ENCODE data around the gene ASPSCR1.
"Not testable (repeated sequence)": the region's sequence is repeated elsewhere in the genome, so short reads cannot be mapped to it uniquely, and the experiment has no call there.

ASPSCR1 gene

GRCh38 chr17:81941484-81942166 lies 35.8 kb upstream of the ASPSCR1 start:
- in situ Hi-C loops (cut with MboI; ENCODE audit: low sequenced_read_pairs), result no loop called here

GRCh38 chr17:81942167-81942553 lies 35.3 kb upstream of the ASPSCR1 start:
- in situ Hi-C loops (cut with MboI; ENCODE audit: low sequenced_read_pairs), result no loop called here

GRCh38 chr17:81944858-81945257 lies 32.6 kb upstream of the ASPSCR1 start:
- in situ Hi-C loops (cut with MboI; ENCODE audit: low sequenced_read_pairs), result no loop called here

DNA sequence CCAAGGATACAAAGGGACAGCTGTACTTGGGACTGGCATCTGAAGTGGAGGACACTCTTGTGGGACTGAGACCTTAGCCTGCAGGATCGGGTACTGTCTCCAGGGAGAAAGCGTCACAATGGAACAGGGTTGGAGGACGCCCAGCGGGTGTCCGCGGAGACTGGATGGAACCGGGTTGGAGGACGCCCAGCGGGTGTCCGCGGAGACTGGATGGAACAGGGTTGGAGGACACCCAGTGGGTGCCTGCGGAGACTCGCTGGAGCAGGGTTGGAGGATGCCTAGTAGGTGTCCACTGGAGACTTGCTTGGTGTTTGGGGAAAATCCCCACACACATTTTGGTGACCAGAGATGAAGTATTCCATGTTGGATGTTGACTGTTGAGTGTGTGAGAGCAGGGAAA lies 30.2 kb upstream of the ASPSCR1 start, which contains the start of gene MYADML2:
Gene MYADML2 (minus strand): TSS at position 45 of the 400 bp plus-strand sequence. CDS start 5,492 bp downstream, outside the sequence.
- in situ Hi-C loops (cut with MboI; ENCODE audit: low sequenced_read_pairs), result no loop called here

GRCh38 chr17:81948635-81949378 lies 28.6 kb upstream of the ASPSCR1 start:
- in situ Hi-C loops (cut with MboI; ENCODE audit: low sequenced_read_pairs), result no loop called here

DNA sequence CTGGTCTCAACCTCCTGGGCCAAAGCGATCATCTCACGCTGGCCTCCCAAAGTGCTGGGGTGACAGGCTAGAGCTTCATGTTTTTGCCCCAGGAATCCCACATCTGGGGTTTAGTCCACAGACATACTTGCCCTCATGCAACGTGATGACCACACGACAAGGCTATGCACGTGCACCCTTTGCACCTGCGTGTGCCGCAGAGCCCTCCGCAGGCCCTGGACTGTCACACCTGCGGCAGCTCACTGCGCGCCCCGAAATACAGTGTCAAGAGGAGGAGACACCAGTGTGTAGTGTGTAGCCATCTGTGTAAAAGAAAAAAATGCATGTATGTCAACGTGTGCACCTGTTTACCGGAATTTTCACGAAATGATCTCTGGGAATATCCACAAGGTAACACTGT lies 26.9 kb upstream of the ASPSCR1 start:
- in situ Hi-C loops (cut with MboI; ENCODE audit: low sequenced_read_pairs), result no loop called here

- in situ Hi-C loops (cut with MboI; ENCODE audit: low sequenced_read_pairs), result no loop called here
Observed at GRCh38 chr17:81951785-81952684, 25.4 kb upstream of the ASPSCR1 start.

- in situ Hi-C loops (cut with MboI; ENCODE audit: low sequenced_read_pairs), result no loop called here
Observed at GRCh38 chr17:81952792-81953228, 24.6 kb upstream of the ASPSCR1 start.

DNA sequence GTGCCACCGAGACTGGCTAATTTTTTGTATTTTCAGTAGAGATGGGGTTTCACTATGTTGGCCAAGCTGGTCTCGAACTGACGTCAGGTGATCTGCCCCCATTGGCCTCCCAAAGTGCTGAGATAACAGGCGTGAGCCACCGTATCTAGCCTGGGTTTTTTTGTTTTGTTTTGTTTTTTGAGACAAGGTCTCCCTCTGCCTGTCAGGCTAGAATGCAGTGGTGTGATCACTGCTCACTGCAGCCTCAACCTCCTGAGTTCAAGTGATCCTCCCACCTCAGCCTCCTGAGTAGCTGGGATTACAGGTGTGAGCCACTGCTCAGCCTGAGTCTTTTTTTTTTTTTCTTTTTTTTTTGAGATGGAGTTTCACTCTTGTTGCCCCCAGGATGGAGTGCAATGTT lies 24.0 kb upstream of the ASPSCR1 start:
- in situ Hi-C loops (cut with MboI; ENCODE audit: low sequenced_read_pairs), result not testable (repeated sequence)

- in situ Hi-C loops (cut with MboI; ENCODE audit: low sequenced_read_pairs), result no loop called here
Observed at GRCh38 chr17:81954131-81955057, 23.0 kb upstream of the ASPSCR1 start.

DNA sequence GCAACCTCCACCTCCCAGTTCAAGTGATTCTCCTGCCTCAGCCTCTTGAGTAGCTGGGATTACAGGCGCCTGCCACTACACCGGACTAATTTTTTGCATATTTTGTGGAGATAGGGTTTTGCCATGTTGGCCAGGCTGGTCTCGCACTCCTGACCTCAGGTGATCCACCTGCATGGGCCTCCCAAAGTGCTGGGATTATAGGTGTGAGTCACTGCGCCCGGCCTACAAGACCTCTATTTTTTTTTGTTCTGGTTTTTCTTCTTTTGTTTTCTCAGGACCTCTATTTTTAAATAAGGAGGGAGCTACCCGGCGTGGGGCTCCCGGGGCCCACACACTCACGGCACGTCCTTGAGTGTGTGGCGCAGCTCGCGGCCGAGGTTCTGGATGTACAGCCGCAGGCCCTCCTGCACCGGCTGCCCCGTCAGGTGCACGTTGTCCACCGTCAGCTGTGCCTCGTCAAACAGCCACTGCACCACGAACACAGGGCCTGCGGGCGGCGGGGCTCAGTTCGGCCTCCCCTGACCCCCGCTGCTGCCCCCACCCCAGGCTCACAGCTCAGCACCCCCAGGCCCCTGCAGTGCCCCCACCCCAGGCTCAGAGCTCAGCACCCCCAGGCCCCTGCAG lies 22.3 kb upstream of the ASPSCR1 start:
- in situ Hi-C loops (cut with MboI; ENCODE audit: low sequenced_read_pairs), result no loop called here

GRCh38 chr17:81955756-81956544 lies 21.5 kb upstream of the ASPSCR1 start:
- in situ Hi-C loops (cut with MboI; ENCODE audit: low sequenced_read_pairs), result no loop called here

- in situ Hi-C loops (cut with MboI; ENCODE audit: low sequenced_read_pairs), result no loop called here
Observed at GRCh38 chr17:81956607-81957589, 20.5 kb upstream of the ASPSCR1 start.

DNA sequence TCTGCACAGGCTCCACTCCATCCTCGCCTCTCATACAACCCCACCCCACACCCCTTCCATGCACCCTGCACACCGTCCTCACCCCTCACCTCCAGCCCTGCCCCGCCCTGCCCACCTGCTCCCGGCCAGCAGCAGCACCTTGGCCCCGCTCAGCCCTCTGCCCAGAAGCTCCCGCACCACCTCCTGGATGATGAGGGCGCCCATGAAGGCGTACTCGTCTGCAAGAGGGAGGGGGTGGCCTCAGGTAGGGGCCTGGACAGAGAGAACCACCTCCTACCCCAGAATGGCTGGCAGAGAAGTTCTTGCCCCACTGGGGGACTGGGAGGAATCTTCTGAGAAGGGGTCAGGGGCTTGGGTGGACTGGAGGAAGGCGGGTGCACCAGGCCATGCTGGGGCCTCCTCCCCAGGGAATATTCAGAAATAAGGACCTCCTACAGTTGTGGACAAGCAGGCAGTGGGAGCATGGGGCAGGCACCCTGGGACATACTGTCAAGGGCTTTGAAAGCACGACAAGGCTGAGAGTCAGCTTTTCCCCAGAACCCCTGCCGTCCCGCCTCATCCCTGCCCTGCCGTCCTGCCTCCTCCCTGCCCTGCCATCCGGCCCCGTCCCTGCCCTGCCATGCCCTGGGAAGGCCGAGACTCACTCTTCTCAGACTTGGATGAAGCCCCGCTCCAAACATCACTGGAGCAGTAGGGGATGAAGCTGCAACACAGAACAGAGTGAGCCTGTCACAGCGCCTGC lies 19.6 kb upstream of the ASPSCR1 start:
- in situ Hi-C loops (cut with MboI; ENCODE audit: low sequenced_read_pairs), result no loop called here

DNA sequence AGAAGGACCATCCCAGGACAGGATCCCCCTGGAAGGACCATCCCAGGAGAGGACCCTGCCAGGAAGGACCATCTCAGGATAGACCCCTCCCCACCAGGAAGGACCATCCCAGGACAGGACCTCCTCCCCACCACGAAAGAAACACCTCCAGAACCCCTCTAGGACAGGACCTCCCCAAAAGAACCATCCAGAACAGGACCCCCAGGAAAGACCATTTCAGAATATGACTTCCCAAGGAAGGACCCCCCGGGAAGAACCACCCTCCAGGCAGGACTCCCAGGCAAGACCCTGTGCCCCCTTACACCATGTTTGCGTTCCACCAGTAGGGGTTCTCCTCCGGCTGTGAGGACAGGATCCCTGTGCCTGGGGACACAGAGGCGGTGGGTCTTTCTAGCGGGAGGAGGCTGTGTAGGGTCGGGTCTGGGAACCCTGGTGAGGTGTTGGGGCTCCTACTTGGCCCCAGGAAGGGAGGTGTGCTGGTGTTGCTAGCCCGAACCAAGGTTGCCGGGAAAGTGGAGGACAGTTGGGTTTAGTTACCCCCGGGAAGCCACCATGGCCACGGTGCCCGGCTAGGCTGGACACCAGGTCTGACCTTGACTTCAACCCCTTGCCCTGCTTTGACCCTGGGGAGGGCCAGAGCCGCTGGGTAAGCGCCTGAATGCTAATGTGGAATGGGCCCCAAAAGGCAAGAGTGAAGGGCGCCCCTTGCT lies 18.6 kb upstream of the ASPSCR1 start:
- in situ Hi-C loops (cut with MboI; ENCODE audit: low sequenced_read_pairs), result no loop called here

DNA sequence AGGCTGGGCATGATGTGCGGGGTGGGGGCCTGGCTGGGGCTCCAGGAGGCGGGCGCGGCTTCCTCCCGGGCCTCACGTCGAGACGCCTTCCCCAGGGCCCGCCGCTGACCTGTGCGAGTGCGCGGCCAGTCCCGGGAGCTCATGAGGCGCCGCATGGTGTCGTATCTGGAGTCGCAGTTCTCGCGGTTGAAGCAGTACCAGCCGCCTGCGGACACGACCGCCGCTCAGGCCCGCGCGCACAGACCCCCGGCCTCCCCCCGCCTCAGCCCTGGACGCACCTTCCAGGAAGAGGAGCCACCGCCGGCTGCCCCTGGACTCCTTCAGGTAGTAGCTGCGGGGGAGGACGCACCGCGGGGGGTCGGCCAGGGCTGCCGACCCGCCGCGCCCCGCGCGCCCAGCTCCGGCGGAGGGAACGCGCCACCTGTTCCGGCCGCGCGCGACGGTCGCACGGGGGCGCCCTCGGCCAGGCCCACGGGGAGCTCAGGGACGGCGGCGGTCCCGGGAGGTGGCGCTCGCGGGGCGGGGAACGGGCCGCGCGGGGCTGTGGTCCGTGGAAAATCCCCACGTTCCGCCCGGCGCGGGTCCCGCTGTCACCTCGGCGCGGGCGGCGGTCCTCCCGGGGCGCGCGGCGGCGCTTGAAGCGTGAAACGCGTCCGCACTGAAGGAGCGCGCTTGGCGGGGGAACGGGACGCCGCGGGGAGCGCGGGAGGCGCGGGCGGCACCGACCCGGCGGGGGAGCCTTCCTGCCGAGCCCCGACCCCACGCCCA lies 17.9 kb upstream of the ASPSCR1 start:
- in situ Hi-C loops (cut with MboI; ENCODE audit: low sequenced_read_pairs), result no loop called here

Measured in HL-60/S4 treated with phorbol 12-myristate 13-acetate at 8.2 ng/mL for 4 days and 3 days (cell line).